CD4-positive, alpha-beta T cell treated with Interleukin-1 beta for 1 hour (primary cell): ENCODE data around the gene SUCLG2.

Experiments
- DNase-seq, 2 donors: peaks; one replicate each; pipeline ENCODE4 v3.0.0-alpha.2; 2020 to 2022

SUCLG2 gene, protein sequence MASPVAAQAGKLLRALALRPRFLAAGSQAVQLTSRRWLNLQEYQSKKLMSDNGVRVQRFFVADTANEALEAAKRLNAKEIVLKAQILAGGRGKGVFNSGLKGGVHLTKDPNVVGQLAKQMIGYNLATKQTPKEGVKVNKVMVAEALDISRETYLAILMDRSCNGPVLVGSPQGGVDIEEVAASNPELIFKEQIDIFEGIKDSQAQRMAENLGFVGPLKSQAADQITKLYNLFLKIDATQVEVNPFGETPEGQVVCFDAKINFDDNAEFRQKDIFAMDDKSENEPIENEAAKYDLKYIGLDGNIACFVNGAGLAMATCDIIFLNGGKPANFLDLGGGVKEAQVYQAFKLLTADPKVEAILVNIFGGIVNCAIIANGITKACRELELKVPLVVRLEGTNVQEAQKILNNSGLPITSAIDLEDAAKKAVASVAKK

DNA sequence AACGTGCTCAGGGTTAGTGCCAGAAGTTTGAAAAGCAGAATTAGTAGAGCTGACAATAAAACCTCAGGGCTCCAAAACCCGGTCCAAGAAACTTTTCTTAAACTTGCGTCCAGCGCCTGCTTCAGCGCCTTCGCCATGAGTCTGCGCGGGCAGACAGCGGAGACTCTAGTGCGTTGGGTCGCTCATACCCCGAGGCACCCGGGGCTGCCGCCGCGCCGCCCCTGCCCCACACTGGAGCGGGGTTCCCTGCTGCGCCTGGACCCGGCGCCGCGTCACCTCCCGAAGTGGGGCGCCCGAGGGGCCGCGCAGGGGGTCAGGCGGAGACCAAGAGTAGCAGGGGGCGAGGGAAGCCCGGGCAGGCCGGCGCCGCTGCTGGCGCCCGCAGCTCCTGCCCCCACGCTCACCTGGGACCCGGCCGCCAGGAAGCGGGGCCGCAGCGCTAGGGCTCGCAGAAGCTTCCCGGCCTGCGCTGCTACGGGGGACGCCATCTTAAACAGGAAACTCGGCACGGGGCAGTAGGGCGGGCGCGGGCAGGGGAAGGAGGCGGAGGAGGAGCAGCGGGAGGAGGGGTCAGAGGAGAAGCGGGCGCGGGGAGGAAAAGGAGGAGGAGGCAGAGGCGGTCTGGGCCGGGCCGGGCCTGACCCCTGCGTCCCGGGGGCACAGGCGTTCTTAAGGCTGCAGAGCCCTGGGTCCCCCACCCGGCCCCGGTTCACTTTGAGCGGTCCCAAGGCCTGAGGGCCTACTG, at the start of gene SUCLG2:
Gene SUCLG2 (minus strand): TSS at position 514 of the 745 bp plus-strand sequence. CDS start 26 bp downstream, at position 488.
- peak; percentile 80 to 82 for DNase-seq

DNA sequence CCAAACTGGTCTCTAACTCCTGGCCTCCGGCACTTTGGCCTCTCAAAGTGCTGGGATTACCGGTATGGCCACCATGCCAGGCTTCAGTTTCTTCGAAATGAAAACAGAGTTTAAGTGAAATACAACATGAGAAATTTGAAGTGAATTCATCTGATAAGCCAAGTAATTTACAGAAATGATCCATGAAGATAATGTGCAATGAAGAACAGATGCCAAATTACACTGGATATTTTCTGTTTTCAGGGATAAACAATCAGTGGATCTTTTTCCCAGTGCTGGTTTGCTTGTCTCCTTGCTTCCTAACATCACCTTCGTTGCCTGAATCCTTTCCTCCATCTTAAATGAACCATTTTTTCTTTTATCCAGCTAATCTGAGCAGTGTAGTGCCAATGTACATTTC, 46.2 kb upstream of the SUCLG2 start:
- DNase-seq, result no peak

DNA sequence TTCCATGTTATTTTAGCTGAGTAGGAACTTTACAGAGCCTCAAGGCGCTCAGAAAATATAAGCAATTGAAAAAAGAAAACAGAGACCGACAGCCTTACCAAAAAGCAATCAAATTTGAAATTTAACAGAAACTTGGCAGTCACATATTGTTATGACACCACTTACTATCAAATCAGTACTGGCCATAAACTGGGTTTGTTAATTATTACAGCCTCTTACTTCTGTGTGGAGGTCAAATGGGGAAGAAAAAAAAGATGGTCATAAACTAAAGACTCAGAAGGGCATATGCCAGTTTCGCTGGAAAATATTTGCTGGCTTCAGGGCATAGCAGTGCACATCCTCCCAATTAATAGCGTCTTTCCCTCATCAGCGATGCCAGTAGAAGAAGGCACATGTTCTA, 45.5 kb upstream of the SUCLG2 start:
- DNase-seq, result no peak

DNA sequence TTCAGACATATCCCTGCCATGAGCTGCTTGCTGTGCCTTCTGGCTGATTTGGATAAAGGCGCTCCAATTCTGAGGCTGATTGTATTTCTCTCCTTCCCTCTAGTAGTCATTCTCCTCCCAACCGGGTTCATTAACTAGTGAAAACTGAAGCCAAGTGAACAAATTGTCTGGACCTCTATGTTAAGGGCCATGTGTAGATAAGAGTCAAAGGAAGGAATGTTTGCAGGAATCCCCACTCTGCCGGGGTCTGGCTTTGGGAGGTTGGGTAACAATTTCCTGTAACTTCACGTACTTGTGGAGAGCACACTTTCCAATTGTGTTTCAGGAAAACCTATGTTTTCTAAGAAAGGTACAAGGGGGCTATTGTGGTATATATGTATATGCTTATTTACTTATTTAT, 38.2 kb upstream of the SUCLG2 start:
- DNase-seq, result no peak

DNA sequence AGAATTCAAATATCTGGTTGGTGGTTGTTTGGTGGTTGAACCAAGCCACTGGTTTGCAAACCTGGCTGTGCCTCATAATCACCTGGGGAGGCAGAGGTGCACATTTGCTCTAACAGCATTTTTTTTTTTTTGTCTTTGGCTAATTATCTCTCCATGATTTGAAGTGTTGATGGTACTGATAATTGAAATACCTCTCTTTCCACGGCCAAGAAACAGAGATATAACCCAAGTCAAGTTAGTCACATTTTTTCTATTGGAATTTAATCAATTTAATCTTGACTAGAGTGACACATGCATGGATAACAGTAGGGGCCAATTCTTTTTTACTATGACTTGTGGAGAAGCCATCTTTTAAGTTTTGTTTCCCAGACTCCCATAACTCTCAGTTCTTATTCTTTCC, 37.5 kb upstream of the SUCLG2 start:
- no peak for DNase-seq

DNA sequence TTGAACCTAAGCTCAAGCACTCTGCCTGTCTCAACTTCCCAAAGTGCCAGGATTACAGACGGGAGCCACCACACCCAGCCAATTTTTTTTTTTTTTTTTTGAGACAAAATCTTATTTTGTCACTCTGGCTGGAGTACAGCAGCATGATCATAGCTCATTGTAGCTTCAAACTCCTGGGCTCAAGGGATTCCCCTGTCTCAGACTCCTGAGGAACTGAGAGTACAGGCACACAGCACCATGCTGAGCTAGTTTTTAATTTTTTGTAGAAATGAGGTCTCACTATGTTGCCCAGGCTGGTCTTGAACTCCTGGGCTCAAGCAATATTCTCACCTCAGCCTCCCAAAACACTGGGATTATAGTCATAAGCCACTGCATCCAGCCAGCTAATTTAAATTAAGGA, 36.8 kb upstream of the SUCLG2 start:
- no peak for DNase-seq

DNA sequence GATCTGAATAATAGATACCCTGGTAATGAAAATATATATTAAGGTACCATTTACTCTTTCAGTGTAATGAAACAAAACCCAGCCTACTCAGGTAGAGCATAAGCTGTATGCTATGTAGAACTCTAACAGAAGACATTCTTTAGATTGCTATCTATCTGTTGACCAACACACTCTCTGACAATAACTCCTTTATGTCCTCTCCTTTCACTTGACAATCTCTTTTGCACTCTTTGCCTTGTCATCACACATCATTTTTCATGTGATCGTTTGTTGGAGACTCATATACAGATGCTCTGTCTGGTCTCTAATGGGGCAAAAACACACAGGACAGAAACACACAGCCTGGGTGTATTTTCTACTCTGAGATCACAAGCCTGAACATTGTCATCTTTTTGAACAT, 35.4 kb upstream of the SUCLG2 start:
- DNase-seq, result no peak

DNA sequence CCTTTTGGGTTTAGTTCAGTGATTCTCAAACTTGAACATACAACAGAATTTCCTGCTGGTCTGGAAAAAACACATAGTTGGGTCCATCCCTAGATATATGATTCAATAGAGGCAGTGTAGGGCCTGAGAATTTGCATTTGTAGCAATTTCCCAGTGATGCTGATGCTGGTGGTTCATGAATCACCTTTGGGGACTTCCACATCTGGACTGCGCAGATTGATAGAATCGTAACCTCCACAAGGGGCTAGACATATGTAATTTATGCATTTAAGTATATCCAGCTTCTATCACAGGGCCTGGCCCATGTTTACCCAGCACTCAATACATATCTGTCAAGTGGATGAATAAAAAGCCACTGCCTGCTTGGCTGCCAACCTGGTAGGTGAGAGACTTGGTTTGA, 33.8 kb upstream of the SUCLG2 start:
- DNase-seq, result no peak

DNA sequence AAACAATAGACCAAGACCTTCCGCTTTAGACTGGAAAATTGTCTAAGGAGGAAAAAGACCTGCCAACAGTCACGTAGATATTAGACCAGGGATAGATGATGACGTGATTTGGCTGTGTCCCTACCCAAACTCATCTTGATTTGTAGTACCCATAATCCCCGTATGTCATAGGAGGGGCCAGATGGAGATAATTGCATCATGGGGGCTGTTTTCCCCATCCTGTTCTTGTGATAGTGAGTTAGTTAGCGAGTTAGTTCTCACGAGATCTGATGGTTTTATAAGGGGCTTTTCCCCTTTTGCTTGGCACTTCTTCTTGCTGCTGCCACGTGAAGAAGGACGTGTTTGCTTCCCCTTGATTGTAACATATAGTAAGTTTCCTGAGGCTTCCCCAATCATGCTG, 31.7 kb upstream of the SUCLG2 start:
- DNase-seq, result no peak

DNA sequence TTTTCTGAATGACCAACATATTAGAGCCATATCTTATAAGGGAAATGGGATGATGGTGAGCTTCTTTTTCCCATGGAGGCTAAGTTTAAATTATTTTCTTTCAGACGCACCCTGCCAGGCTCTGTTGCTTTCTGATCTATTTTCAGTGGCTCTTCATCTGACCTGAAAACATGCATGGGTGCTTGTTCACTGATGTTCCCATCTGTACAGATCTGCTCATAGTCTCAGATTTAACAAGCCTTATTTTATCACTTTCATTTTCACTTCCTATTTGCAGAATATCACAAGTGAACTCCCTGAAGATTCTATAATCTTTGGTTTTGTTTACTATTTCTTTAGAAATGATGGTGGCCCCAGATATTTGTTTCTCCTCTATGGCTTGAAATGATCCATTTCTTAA, 31.1 kb upstream of the SUCLG2 start:
- DNase-seq, result peak in 1 of 2 donors; percentile 7

DNA sequence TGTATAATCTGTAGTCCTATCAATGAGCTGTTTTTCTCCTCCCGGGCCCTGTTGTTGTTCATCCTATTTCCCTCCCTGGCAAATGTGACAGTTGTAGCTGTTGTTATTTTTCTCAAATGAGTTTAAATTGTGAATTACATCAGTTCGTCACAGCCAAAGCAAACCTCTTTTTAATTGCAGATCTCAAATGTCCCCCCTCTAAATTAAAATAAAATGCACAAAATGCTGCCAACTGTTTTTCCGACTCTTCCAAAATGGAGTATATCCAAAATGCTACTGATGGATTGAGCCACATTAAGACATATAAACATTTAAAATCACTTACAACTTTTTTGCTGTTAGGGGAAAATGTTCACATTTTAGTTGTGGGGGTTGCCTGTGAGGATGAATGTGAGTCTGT, 29.8 kb upstream of the SUCLG2 start:
- no peak for DNase-seq

DNA sequence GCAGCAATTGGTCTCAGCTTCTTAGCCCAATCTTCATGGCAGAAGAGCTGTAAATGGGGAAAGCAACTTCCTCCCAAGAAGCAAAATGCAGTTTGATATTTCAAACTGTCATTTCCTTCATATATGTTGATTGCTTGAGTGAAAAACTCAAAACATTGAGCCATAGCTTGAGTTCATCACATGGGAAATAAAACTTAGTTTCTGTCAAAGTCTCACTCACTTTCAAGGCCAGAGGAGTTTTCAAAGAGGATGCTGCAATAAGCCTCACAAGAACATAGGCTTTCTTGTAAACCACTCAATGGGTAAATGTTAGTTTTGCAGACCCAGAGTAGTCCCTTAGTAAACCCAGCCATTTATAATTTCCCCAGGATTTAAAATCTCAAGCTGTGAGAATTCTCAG, 29.1 kb upstream of the SUCLG2 start:
- DNase-seq, result no peak

DNA sequence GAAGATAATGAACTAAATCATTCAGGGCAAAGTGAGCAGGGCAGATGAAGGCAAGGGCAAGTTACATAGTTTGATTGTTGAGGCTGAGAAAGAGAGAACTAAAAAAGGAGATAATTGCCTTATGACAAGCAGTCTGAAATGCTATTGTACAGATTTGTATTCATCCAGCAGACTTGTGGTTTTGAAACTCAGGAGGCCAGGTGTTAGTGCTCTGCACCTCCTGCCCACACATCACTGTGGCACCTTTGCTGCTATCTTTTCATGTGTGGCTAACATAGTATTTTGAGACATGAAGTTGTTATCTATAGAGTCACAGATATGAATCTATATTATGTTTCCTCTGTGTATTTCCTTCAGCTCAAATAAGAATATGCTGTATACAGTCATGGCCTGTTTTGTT, 24.3 kb upstream of the SUCLG2 start:
- peak in 1 of 2 donors; percentile 17 for DNase-seq

DNA sequence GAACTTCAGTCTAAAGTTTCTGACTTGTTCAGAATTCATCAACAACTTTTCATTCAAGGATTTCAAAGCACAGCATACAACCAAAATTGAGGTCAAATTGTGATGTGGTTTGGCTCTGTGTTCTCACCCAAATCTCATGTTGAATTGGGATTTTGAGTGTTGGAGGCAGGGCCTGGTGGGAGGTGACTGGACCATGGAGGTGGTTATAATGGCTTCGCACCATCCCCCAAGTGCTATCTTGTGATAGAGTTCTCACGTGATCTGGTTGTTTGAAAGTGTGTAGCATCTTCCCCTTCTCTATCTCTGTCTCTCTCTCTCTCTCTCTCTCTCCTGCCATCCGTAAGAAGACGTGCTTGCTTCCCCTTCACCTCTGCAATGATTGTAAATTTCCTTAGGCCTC, 19.6 kb upstream of the SUCLG2 start:
- DNase-seq, result no peak

DNA sequence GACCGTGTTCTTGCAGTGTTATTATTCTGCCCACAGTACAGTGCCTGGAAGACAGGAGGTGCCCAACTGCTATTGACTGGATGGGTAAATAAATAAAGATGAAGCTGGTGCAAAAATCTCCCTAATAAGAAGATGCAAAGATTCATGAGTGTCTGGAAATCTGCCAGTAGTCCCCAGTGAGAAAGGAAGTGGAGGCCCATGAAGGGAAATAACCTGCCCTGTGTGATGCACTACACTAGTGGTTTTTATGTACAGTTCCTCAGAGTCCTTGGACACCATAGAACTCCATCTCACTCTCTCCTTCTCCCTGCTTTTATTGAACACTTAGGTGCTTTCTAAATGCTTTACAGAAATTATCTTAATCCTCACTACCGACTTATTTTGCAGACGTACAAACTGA, 8.3 kb upstream of the SUCLG2 start:
- peak; percentile 5 to 50 for DNase-seq

DNA sequence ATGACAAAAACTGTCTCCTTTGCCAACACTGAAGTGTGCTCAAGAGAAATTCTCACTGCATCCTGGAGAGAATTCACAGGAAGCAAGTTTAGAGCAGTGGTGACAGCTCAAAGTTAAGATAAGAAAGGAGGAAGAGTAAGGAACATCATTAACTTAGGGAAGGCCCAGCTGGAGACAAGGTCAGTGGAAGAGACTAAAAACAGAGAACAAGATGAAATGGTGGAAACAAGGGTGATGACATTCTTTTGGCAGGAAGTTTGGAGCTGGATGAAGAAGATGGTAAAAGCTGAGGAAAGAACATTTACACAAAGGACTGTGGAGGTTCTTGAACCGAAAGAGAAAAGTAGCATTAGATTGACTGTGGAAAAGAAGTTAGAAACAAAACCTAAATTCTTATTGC, 6.7 kb upstream of the SUCLG2 start:
- DNase-seq, result no peak

DNA sequence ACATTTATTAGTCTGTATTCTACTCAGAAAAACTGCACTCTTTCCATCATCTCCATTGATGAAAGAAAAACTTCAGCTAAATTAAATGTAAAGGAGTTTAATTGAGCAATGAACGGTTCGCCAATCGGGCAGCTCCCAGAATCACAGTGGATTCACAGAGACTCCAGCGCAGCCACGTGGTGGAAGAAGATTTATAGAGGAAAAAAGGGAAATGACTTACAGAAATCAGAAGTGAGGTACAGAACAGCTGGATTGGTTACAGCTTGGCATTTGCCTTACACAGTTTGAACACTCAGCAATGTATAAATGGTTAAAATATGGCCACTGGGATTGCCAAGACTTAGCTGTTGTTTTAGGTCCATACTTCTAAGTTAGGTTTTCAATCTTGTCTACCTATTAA, 2.8 kb upstream of the SUCLG2 start:
- DNase-seq, result no peak

DNA sequence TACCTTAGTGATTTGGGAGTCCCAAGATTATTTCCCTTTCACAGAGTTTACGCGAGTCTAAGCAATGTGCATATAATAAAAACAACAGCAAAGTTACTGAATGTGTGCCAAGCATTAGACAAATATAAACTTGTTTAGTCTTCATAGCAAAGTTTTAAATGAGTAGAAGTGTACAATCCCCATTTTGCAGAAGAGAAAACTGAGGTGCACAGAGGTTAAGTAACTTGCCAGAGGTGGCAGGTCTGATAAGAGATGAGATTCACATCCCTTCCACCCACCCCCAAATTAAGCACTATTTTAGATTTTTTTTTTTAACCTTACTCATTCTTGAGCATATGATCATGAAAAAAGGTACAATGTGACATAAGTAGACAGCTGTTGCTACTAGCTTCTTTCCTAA, 2.2 kb upstream of the SUCLG2 start:
- no peak for DNase-seq

DNA sequence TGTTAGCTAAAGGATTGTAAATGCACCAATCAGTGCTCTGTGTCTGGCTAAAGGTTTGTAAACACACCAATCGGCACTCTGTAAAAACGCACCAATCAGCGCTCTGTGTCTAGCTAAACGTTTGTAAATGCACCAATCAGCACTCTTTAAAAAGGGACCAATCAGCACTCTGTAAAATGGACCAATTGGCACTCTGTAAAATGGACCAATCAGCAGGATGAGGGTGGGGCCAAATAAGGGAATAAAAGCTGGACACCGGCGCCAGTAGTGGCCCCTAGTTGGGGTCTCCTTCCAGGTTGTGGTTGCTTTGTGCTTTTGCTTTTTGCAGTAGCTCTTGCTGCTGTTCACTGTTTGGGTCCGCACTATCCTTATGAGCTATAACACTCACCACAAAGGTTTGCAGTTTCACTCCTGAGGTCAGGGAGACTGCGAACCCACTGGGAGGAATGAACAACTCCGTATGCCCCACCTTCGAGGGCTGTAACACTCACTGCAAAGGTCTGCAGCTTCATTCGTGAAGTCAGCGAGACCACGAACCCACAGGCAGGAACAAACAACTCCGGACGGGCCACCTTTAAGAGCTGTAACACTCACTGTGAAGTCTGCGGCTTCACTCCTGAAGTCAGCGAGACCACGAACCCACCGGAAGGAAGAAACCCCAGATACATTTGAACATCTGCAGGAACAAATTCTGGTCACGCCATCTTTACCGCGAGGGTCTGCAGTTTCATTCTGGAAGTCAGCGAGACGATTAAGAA, 1.1 kb upstream of the SUCLG2 start:
- DNase-seq, result peak; percentile 77 to 86

DNA sequence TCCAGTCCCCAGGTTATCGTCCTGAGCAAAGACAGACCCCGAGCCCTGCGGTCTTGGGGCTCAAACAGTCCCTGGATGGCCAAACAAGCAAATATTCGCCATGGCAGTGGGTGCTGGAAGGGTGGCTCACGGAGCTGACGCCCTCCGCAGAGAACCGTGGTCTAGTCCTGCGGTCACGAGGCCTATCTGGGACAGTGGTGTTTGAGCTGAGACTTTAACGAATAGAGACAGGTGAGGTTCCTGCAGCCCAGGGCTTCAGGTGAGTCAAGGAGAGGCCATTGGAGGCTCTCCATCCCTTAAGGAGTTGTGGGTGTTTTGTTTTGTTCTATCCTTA, 399 bp upstream of the SUCLG2 start:
- peak in 1 of 2 donors; percentile 17 for DNase-seq

DNA sequence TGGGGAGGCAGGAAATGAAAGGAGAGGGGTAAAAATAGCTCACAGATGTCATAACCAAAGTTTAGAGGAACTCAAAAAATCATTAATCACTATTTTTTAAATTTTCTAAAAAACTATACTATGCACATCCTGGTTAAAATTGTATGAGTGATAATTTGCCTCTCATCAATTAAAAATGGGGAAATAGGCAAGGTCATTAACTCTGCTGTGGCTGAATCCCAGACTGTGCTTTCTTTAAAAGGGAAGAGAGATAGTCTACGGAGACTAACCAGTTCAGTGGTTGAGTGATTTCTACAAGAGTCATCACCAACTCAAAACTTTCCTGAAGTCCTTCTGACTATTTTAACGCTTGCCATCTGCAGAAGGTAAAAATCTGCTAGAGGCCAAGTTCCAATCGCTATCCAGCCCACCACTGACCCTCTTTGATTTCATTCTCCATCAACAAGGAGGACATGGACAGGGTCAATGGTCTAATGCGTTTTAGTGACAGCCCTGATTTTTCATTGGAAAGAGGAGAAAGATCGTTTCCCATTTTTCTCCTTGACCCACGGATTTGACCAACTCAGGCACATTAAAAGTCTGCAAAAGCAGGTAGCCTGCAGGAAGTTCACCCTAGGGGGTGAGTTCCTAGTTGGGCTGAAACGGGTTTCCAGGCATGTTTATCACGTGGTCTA, 850 bp downstream of the SUCLG2 start:
- no peak for DNase-seq

DNA sequence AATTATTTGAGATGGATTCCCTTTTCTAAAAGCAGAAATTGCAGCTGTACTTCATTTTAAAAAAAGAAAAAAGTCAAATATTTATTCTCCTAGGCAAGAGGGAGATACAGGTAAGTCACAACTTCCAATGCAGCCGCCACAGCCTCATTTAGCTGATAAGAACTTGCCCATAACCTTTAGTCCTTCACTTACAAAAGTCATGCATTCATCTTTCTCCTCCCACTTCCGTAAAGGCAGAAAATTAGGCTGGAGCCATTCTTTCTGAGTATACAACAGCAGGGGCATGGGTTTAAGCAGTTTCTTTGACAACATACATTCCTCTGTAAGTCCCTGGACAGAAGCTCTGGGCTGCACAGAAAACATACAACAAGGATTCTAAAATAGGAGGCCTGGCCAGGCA, 4.3 kb downstream of the SUCLG2 start:
- DNase-seq, result no peak

DNA sequence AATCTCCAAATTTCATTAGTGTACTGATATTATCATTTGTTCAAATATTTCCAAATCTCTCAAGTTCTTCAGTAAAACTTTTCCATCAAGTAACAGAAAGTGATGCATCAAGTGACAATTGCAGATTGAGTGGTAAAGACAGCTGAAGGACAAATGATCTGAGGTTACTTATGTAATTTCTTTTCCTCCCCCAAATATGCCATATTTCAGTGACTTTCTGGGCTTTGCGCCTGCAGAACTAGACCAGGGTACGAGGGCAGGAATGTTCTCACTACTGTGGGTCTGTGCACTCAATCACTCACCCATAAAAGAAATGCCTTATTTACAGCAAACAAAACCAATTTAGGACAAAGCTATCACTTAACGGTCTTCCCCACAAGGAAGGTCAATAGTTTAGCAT, 4.7 kb downstream of the SUCLG2 start:
- DNase-seq, result no peak
